ENCODE results near the gene TARP.
"Not testable (repeated sequence)": the region's sequence is repeated elsewhere in the genome, so short reads cannot be mapped to it uniquely, and the experiment has no call there.

TARP gene

GRCh38 chr7:38280707-38281106 is 7.3 kb upstream of the TARP start:
- Histone ChIP-seq H3K9me3 (ENCODE audit: control insufficient read depth, low read length) (no peaks in the 10 kb centered on the region), H3K4me1 (ENCODE audit: control insufficient read depth, insufficient read depth, low read length, poor library complexity, severe bottlenecking) (peaks cover 11% of the 10 kb centered on the region), H3K36me3 (ENCODE audit: control insufficient read depth, insufficient read depth, low read length) (no peaks in the 10 kb centered on the region), H3K4me3 (ENCODE audit: extremely low read depth, insufficient read depth, low read length, poor library complexity, severe bottlenecking) (no peak overlapping the region), H3K27ac (ENCODE audit: low read depth, low read length, severe bottlenecking) (no peak overlapping the region)
- 85 to 100% methylated on average over 2 of the region's 3 CpGs for WGBS, 2 experiments (ENCODE audit: insufficient coverage in 2 of 2)

GRCh38 chr7:38280000-38280399 is 6.6 kb upstream of the TARP start:
- no CpG with 5 or more reads among the region's 1 CpG for WGBS, 2 experiments (ENCODE audit: insufficient coverage in 2 of 2)
- no peaks in the 10 kb centered on the region for H3K9me3 ChIP-seq (ENCODE audit: control insufficient read depth, low read length)
- H3K4me3 ChIP-seq (ENCODE audit: extremely low read depth, insufficient read depth, low read length, poor library complexity, severe bottlenecking) = no peak overlapping the region
- H3K36me3 ChIP-seq (ENCODE audit: control insufficient read depth, insufficient read depth, low read length) = no peaks in the 10 kb centered on the region
- H3K4me1 ChIP-seq (ENCODE audit: control insufficient read depth, insufficient read depth, low read length, poor library complexity, severe bottlenecking) = peaks cover 11% of the 10 kb centered on the region
- no peak overlapping the region for H3K27ac ChIP-seq (ENCODE audit: low read depth, low read length, severe bottlenecking)

DNA sequence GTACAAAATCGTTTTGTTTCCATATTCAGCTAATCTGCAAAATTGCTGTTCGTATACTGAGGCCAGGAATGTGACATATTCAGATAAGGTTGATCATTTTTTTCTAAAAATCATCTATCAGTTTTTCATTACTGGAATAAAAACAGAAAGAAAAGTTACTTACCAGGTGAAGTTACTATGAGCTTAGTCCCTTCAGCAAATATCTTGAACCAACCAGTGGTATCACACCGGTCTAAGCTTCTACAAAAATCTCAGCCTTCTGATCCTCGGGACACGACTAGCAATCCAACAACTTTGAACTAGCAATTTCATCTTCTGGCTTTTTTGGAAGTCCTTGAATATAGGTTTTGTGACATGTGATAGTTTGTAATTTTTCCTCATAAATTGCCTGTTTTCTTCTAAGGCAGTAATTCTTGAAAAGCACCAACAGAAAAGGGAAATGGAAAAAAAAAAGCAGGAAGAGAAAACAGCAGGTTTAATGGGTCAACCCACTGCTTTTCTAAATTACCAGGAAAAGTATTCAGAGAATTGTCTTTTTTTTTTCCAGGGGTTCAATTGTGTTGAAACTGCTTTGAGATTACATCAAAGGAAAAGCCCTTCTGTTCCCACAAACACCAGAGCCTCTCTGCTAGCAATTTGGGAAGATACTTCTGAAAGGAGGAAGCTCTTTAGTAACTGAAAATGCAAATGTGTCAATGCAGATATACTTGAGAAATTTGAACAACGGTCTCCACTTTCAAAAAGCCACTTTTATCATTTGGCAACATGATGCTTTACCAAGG is 2.9 kb upstream of the TARP start:
- no peaks in the 10 kb centered on the region for H3K4me1 ChIP-seq (ENCODE audit: control insufficient read depth, insufficient read depth, low read length, poor library complexity, severe bottlenecking)
- H3K9me3 ChIP-seq (ENCODE audit: control insufficient read depth, low read length) = no peaks in the 10 kb centered on the region
- no peak overlapping the region for H3K4me3 ChIP-seq (ENCODE audit: extremely low read depth, insufficient read depth, low read length, poor library complexity, severe bottlenecking)
- WGBS, 2 experiments (ENCODE audit: insufficient coverage in 2 of 2) = 90% methylated on average over 2 of the region's 6 CpGs; no CpG with 5 or more reads in 1 of the 2 experiments
- H3K27ac ChIP-seq (ENCODE audit: low read depth, low read length, severe bottlenecking) = no peak overlapping the region
- no peaks in the 10 kb centered on the region for H3K36me3 ChIP-seq (ENCODE audit: control insufficient read depth, insufficient read depth, low read length)

DNA sequence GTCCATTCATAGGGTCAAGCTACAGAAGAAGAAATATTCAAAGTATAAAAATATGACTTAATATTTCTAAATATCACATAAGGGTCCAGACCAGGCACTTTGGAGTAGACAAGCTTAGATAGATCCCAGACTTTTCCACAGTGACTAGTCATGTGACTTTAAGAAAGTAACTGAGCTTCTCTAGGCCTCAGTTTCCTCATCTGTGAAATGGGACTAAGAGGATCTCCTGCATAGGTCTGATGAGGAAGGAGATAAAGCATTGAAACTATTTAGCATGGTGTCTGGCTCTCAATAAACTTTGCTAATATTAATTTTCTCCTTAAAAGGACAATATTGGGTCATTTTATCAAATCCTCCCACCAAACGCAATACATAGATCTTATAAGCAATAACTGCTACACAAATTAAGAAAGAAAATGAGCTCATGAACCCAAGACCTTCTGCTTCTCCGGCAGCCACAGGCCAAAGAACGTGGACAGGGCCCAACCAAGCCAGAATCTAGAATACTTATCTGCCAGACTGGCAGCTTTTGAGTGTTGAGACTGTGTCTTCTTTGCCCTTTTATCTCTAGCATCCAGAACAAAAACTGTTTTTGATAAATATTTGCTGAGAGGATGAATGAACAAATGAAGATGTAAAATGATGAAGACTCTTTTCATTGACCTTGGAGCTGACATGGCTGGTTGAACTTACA is 1.6 kb upstream of the TARP start:
- WGBS, 2 experiments (ENCODE audit: insufficient coverage in 2 of 2) = 83% methylated on average over 1 of the region's 3 CpGs; no CpG with 5 or more reads in 1 of the 2 experiments
- Histone ChIP-seq H3K4me3 (ENCODE audit: extremely low read depth, insufficient read depth, low read length, poor library complexity, severe bottlenecking) (no peak overlapping the region), H3K27ac (ENCODE audit: low read depth, low read length, severe bottlenecking) (no peak overlapping the region), H3K4me1 (ENCODE audit: control insufficient read depth, insufficient read depth, low read length, poor library complexity, severe bottlenecking) (no peaks in the 10 kb centered on the region), H3K9me3 (ENCODE audit: control insufficient read depth, low read length) (no peaks in the 10 kb centered on the region), H3K36me3 (ENCODE audit: control insufficient read depth, insufficient read depth, low read length) (no peaks in the 10 kb centered on the region)

DNA sequence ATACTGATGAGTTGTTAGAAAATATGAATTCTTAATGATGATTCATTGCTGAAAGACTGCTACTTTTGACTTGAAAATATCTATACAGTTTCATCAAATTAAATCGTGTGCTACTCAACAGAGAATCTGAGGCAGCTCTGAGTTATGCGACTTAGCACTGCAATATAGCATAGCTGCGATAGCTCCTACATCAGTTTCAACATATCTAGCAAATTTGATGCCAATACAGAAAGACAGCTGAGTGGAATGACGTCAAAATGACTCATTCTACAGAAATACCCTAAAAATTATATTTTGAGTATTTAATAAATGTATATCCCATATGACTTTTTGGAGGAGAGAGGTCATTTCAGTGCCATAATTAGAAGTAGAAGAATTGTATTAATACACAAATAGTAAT is 1.1 kb upstream of the TARP start:
- Histone ChIP-seq H3K36me3 (ENCODE audit: control insufficient read depth, insufficient read depth, low read length) (no peaks in the 10 kb centered on the region), H3K4me3 (ENCODE audit: extremely low read depth, insufficient read depth, low read length, poor library complexity, severe bottlenecking) (no peak overlapping the region), H3K9me3 (ENCODE audit: control insufficient read depth, low read length) (no peaks in the 10 kb centered on the region), H3K4me1 (ENCODE audit: control insufficient read depth, insufficient read depth, low read length, poor library complexity, severe bottlenecking) (no peaks in the 10 kb centered on the region), H3K27ac (ENCODE audit: low read depth, low read length, severe bottlenecking) (no peak overlapping the region)
- WGBS, 2 experiments (ENCODE audit: insufficient coverage in 2 of 2) = 92% methylated on average over 2 of the region's 4 CpGs

- H3K27ac ChIP-seq (ENCODE audit: low read depth, low read length, severe bottlenecking); H3K4me1 ChIP-seq (ENCODE audit: control insufficient read depth, insufficient read depth, low read length, poor library complexity, severe bottlenecking); H3K9me3 ChIP-seq (ENCODE audit: control insufficient read depth, low read length); H3K36me3 ChIP-seq (ENCODE audit: control insufficient read depth, insufficient read depth, low read length); H3K4me3 ChIP-seq (ENCODE audit: extremely low read depth, insufficient read depth, low read length, poor library complexity, severe bottlenecking): not testable (repeated sequence)
- no CpG with 5 or more reads among the region's 2 CpGs for WGBS, 2 experiments (ENCODE audit: insufficient coverage in 2 of 2)
Observed at GRCh38 chr7:38270405-38270804, 3.0 kb downstream of the TARP start.

DNA sequence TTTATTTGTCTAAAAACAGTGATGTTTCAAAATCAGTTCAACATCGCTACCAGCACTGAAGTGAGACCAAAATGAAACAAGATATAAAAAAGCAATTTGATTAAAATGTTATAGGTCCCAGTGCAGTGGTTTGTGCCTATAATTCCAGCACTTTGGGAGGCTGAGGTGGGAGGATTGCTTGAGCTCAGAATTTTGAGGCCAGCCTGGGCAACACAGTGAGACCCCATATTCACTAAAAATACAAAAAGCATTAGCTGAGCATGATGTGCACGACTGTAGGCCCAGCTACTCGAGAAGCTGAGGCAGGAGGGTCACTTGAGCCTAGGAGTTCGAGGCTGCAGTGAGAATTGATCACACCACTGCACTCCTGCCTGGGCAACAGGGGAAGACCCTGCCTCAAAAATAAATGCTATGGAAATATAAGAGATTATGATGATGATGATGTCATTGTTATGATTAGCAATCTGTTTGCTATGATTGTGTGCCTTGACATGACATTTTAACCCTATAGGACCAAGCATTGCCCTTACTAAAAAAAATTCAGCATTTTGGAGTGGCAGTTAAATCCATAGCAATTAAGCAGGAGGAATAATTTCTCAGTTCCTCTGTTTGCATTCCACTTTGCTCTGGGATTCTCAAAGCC is 3.6 kb downstream of the TARP start:
- not testable (repeated sequence) for H3K27ac ChIP-seq (ENCODE audit: low read depth, low read length, severe bottlenecking); H3K36me3 ChIP-seq (ENCODE audit: control insufficient read depth, insufficient read depth, low read length); H3K4me1 ChIP-seq (ENCODE audit: control insufficient read depth, insufficient read depth, low read length, poor library complexity, severe bottlenecking); H3K9me3 ChIP-seq (ENCODE audit: control insufficient read depth, low read length); H3K4me3 ChIP-seq (ENCODE audit: extremely low read depth, insufficient read depth, low read length, poor library complexity, severe bottlenecking)
- WGBS, 2 experiments (ENCODE audit: insufficient coverage in 2 of 2) = 61 to 87% methylated on average over 3 of the region's 4 CpGs

DNA sequence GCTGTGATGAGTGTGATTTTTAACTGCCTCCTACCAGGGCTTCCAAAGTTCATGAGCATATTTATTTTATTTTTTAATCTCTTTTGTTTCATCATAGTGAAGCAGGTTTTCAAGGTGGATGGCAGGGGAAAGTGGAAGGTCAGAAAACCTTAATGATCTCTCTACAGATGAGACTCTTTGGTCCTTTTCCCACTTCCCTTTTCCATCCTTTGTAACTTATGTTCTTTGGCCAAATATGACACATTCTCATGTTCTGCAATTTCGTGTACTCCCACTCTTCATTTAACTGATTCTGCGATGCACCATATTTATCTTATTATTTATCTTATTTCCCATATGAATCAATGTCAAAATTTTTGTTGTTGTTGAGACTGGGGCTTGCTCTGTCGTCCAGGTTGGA is 7.5 kb downstream of the TARP start:
- H3K4me3 ChIP-seq (ENCODE audit: extremely low read depth, insufficient read depth, low read length, poor library complexity, severe bottlenecking); H3K36me3 ChIP-seq (ENCODE audit: control insufficient read depth, insufficient read depth, low read length); H3K9me3 ChIP-seq (ENCODE audit: control insufficient read depth, low read length); H3K4me1 ChIP-seq (ENCODE audit: control insufficient read depth, insufficient read depth, low read length, poor library complexity, severe bottlenecking); H3K27ac ChIP-seq (ENCODE audit: low read depth, low read length, severe bottlenecking): not testable (repeated sequence)
- WGBS, 2 experiments (ENCODE audit: insufficient coverage in 2 of 2) = 80% methylated on average over 1 of the region's 3 CpGs; no CpG with 5 or more reads in 1 of the 2 experiments

- no CpG with 5 or more reads among the region's 1 CpG for WGBS, 2 experiments (ENCODE audit: insufficient coverage in 2 of 2)
- not testable (repeated sequence) for H3K4me3 ChIP-seq (ENCODE audit: extremely low read depth, insufficient read depth, low read length, poor library complexity, severe bottlenecking); H3K27ac ChIP-seq (ENCODE audit: low read depth, low read length, severe bottlenecking); H3K36me3 ChIP-seq (ENCODE audit: control insufficient read depth, insufficient read depth, low read length); H3K9me3 ChIP-seq (ENCODE audit: control insufficient read depth, low read length); H3K4me1 ChIP-seq (ENCODE audit: control insufficient read depth, insufficient read depth, low read length, poor library complexity, severe bottlenecking)
Observed at GRCh38 chr7:38264602-38265001, 8.8 kb downstream of the TARP start.

- H3K4me3 ChIP-seq (ENCODE audit: extremely low read depth, insufficient read depth, low read length, poor library complexity, severe bottlenecking); H3K9me3 ChIP-seq (ENCODE audit: control insufficient read depth, low read length): not testable (repeated sequence)
- WGBS, 2 experiments (ENCODE audit: insufficient coverage in 2 of 2) = 88 to 90% methylated on average over 1 of the region's 1 CpG
Observed at GRCh38 chr7:38263274-38263673, 10.2 kb downstream of the TARP start.

GRCh38 chr7:38262545-38262944 is 10.9 kb downstream of the TARP start:
- WGBS, 2 experiments (ENCODE audit: insufficient coverage in 2 of 2) = 93 to 94% methylated on average over 2 to 3 of the region's 5 CpGs

More at GRCh38 chr7:38263274-38263673, 10.2 kb downstream of the TARP start:
- not testable (repeated sequence) for H3K36me3 ChIP-seq (ENCODE audit: control insufficient read depth, insufficient read depth, low read length); H3K27ac ChIP-seq (ENCODE audit: low read depth, low read length, severe bottlenecking); H3K4me1 ChIP-seq (ENCODE audit: control insufficient read depth, insufficient read depth, low read length, poor library complexity, severe bottlenecking)

More at GRCh38 chr7:38262545-38262944, 10.9 kb downstream of the TARP start:
- Histone ChIP-seq H3K27ac (ENCODE audit: low read depth, low read length, severe bottlenecking) (no peak overlapping the region), H3K4me1 (ENCODE audit: control insufficient read depth, insufficient read depth, low read length, poor library complexity, severe bottlenecking) (no peaks in the 10 kb centered on the region), H3K9me3 (ENCODE audit: control insufficient read depth, low read length) (no peaks in the 10 kb centered on the region), H3K36me3 (ENCODE audit: control insufficient read depth, insufficient read depth, low read length) (no peaks in the 10 kb centered on the region), H3K4me3 (ENCODE audit: extremely low read depth, insufficient read depth, low read length, poor library complexity, severe bottlenecking) (no peak overlapping the region)

All from mesodermal cell (in vitro differentiated cells).